ENCODE measurements around the gene CLASP2. TPM values are rescaled to one million over a fixed set of nuclear protein-coding genes. Genes with fewer than 3 reads are reported as not detected.

Gene CLASP2
- total RNA-seq, 4 donors from 2014 or later, result 64.2 to 115 (median 92.1) TPM

DNA sequence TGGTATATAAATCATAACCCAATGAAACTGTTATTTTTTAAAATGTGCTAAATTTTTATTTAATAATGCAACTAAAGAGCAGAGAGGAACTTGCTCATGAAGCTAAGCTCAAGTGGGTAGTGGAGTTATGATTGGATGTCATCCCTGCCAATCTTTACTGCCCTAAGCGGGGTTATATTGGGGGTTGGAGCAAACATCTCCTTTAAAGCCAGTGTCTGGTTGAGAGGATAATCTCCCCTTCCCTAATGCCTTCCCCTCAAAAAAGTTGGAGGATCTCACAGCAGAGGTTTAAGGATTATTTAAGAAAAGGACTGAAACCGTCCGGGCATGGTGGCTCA, 32.1 kb upstream of the CLASP2 start:
- intact Hi-C loops (cut with DNase I), result no loop called here
- H3K4me1 ChIP-seq, result no peaks in the 10 kb centered on the region
- TF ChIP-seq POLR2A (IDR thresholded peaks at IDR 0.05), result no peak
- TF ChIP-seq, protein P1, sequence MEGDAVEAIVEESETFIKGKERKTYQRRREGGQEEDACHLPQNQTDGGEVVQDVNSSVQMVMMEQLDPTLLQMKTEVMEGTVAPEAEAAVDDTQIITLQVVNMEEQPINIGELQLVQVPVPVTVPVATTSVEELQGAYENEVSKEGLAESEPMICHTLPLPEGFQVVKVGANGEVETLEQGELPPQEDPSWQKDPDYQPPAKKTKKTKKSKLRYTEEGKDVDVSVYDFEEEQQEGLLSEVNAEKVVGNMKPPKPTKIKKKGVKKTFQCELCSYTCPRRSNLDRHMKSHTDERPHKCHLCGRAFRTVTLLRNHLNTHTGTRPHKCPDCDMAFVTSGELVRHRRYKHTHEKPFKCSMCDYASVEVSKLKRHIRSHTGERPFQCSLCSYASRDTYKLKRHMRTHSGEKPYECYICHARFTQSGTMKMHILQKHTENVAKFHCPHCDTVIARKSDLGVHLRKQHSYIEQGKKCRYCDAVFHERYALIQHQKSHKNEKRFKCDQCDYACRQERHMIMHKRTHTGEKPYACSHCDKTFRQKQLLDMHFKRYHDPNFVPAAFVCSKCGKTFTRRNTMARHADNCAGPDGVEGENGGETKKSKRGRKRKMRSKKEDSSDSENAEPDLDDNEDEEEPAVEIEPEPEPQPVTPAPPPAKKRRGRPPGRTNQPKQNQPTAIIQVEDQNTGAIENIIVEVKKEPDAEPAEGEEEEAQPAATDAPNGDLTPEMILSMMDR (IDR thresholded peaks at IDR 0.05), result no peak
- H3K27ac ChIP-seq, result no peak overlapping the region
- no peaks in the 10 kb centered on the region for H3K9me3 ChIP-seq
- no peak overlapping the region for H3K4me3 ChIP-seq (replicated peaks in 1 of 3)
- no peaks in the 10 kb centered on the region for H3K36me3 ChIP-seq
- DNase-seq, result no peak
- H3K27me3 ChIP-seq, result no peaks in the 10 kb centered on the region
- WGBS, 2 donors, result 93 to 95% methylated on average over 3 of the region's 3 CpGs

DNA sequence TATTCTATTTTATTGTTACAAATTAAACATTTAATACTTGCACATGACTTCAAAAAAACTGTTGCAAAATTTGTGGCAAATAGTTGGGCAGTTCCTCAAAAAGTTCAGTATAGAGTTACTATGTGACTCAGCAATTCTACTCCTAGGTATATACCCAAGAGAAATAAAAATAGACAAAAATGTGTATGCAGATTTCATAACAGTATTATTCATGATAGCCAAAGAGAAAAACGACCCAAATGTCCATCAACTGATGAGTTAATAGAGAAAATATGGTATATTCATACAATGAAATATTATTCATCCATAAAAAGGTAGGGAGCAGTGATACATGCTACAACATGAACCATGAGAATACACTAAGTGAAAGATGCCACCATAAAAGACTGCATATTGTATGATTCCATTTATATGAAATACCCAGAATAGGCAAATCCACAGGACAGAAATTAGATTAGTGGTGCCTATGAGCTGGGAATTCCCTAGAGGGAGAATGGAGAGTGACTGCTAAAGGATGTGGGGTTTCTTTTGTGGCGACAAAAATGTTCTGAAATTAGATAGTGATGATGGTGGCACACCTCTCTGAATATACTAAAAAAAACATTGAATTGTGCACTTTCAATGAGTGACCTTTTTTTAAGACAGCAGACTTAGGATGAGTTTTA, 31.6 kb upstream of the CLASP2 start:
- WGBS, 2 donors, result 66 to 68% methylated on average over 2 of the region's 2 CpGs
- Histone ChIP-seq H3K27me3 (no peaks in the 10 kb centered on the region), H3K4me1 (no peaks in the 10 kb centered on the region), H3K27ac (no peak overlapping the region), H3K36me3 (no peaks in the 10 kb centered on the region), H3K9me3 (no peaks in the 10 kb centered on the region), H3K4me3 (replicated peaks in 1 of 3) (no peak overlapping the region)
- intact Hi-C loops (cut with DNase I), result no loop called here
- no peak for DNase-seq
- TF ChIP-seq POLR2A (IDR thresholded peaks at IDR 0.05), result no peak
- TF ChIP-seq, protein P1 (IDR thresholded peaks at IDR 0.05), result no peak

DNA sequence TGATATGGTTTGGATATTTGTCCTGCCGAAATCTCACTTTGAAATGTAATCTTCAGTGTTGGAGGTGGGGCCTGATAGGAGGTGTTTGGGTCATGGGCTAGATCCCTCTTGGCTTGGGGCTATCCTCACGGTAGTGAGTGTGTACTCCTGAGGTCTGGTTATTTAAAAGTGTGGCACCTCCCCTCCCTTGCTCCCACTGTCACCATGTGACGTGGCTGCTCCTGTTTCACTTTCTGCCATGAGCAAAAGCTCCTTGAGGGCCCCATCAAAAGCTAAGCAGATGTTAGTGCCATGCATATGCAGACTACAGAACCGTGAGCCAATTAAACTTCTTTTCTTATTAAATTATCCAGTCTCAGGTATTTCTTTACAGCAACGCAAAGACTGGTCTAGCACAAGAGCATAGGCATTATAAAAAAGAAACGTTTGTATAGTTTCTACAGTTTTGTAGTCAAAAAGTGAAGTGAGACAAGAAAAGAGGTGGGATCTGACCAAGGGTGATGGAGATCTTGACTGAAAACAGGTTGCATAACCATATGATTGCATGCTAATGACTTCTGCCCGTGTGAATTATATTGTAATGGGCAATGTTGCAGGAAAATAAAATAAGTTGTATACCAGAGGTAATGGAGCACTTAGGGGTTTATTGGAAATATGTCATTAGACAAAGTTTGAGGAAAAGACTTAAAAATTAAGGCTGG, 28.5 kb upstream of the CLASP2 start:
- no peak for TF ChIP-seq POLR2A (IDR thresholded peaks at IDR 0.05)
- TF ChIP-seq, protein P1 (IDR thresholded peaks at IDR 0.05), result no peak
- no peak overlapping the region for H3K27ac ChIP-seq
- intact Hi-C loops (cut with DNase I), result no loop called here
- no peaks in the 10 kb centered on the region for H3K9me3 ChIP-seq
- H3K36me3 ChIP-seq, result no peaks in the 10 kb centered on the region
- 78% methylated on average over 7 of the region's 7 CpGs for WGBS, 2 donors
- no peaks in the 10 kb centered on the region for H3K4me1 ChIP-seq
- H3K4me3 ChIP-seq (replicated peaks in 1 of 3), result no peak overlapping the region
- H3K27me3 ChIP-seq, result no peaks in the 10 kb centered on the region
- no peak for DNase-seq

DNA sequence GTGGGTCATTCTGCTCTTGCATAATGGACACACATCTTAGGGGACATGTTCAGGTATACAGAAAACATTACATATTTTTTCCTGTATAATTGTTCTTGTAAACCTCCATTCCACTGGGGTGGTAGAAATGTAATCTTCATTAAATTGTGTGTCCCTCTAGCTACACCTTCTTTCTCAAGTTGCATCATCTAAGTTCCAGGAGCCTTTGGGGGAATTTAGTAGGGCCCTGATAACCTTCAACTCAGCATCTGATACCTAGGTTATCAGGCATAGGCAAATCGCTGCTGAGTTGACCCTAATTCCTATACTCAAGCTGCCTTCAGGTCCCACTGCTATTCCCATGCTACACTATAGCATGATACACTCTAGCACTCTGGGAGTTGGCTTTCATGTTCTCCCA, 19.1 kb upstream of the CLASP2 start:
- TF ChIP-seq, protein P1 (IDR thresholded peaks at IDR 0.05), result no peak
- no peak for TF ChIP-seq POLR2A (IDR thresholded peaks at IDR 0.05)
- H3K4me3 ChIP-seq (replicated peaks in 1 of 3), result no peak overlapping the region

DNA sequence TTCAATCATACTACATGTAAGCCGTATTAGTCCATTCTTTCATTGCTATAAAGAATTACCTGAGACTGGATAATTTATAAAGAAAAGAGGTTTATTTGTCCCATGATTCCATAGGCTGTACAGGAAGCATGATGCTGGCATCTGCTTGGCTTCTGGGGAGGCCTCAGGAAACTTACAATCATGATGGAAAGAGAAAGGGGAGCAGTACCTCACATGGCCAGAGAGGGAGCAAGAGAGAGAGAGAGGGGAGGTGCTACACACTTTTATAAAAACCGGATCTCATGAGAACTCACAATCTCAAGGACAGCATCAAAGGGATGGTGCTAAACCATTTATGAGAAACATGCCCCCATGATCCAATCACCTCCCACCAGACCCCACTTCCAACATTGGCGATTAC, 14.3 kb upstream of the CLASP2 start:
- H3K27me3 ChIP-seq, result no peaks in the 10 kb centered on the region
- DNase-seq, result no peak
- no peak overlapping the region for H3K27ac ChIP-seq
- no peaks in the 10 kb centered on the region for H3K36me3 ChIP-seq
- no peak overlapping the region for H3K4me3 ChIP-seq (replicated peaks in 1 of 3)
- WGBS, 2 donors, result 94 to 98% methylated on average over 3 of the region's 3 CpGs
- H3K4me1 ChIP-seq, result no peaks in the 10 kb centered on the region
- intact Hi-C loops (cut with DNase I), result no loop called here
- TF ChIP-seq, protein P1 (IDR thresholded peaks at IDR 0.05), result no peak
- no peak for TF ChIP-seq POLR2A (IDR thresholded peaks at IDR 0.05)
- no peaks in the 10 kb centered on the region for H3K9me3 ChIP-seq

More for the DNA sequence above, 19.1 kb upstream of the CLASP2 start:
- Histone ChIP-seq H3K9me3 (no peaks in the 10 kb centered on the region), H3K27me3 (no peaks in the 10 kb centered on the region), H3K36me3 (no peaks in the 10 kb centered on the region), H3K4me1 (no peaks in the 10 kb centered on the region), H3K27ac (no peak overlapping the region)
- WGBS, 2 donors, result 85 to 89% methylated on average over 1 of the region's 1 CpG
- no peak for DNase-seq
- intact Hi-C loops (cut with DNase I), result no loop called here

Data from thyroid gland (tissue), 4 donors.